ENCODE data around the gene SYPL1. TPM values are rescaled to one million over a fixed set of nuclear protein-coding genes. Genes with fewer than 3 reads are reported as not detected.

The SYPL1 gene
- total and polyA plus RNA-seq, 2 donors (not counting 3 experiments of a cell fraction or from before 2014, with no cell fraction given) = 59.8 to 67.1 TPM

- H3K4me1 ChIP-seq (ENCODE audit: control insufficient read depth, extremely low read depth, insufficient read depth, low read length) = peaks cover 20% of the 10 kb centered on the region
- intact Hi-C loops (cut with micrococcal nuclease) = no loop called here
- H3K9ac ChIP-seq (replicated peaks; ENCODE audit: extremely low read depth, insufficient read depth, low read length) = no peak overlapping the region
- peak overlapping the region; percentile 65 for H2AFZ ChIP-seq (ENCODE audit: low read depth, low read length)
- ChIA-PET POLR2A (interaction anchor here (1.0 to 1.7 kb wide), 3 partner anchors 28 to 213 kb away, joined by 3 to 7 read pairs (median 3); partner anchors contain the start of genes NAMPT and SYPL1), CTCF (interaction anchor here (0.6 to 2.6 kb wide), 12 partner anchors 10 to 101 kb away, joined by 3 to 21 read pairs (median 4); partner anchors contain the start of gene SYPL1)
- no peaks in the 10 kb centered on the region for H3K9me1 ChIP-seq (replicated peaks; ENCODE audit: control insufficient read depth, extremely low read depth, insufficient read depth, low read length)
- no peaks in the 10 kb centered on the region for H3K9me3 ChIP-seq (replicated peaks; ENCODE audit: control insufficient read depth, insufficient read depth, low read length)
- dilution Hi-C loops (cut with MboI; ENCODE audit: extremely low pct_ligation_motif_present, low sequenced_read_pairs) = loop anchor here (25.0 kb wide), 1 partner anchor 91 kb away; no protein-coding TSS in a partner anchor
- H3K27ac ChIP-seq (ENCODE audit: insufficient read depth, low read depth, low read length) = peak overlapping the region; percentile 60
- no peaks in the 10 kb centered on the region for H3K36me3 ChIP-seq (ENCODE audit: control insufficient read depth in 2 of 2, extremely low read depth in 1 of 2, insufficient read depth in 2 of 2, low read length in 2 of 2)
- H3K27me3 ChIP-seq (ENCODE audit: control insufficient read depth in 2 of 2, insufficient read depth in 2 of 2, low read length in 2 of 2) = no peaks in the 10 kb centered on the region
- DNase-seq (ENCODE audit: low read depth, low spot score) (peak; percentile 79), FAIRE-seq (peak; percentile 82)
- H3K79me2 ChIP-seq (ENCODE audit: control insufficient read depth, insufficient read depth, low read length) = no peaks in the 10 kb centered on the region
- no TSS peak for BruUV-seq (replicated peaks)
- H4K20me1 ChIP-seq (replicated peaks; ENCODE audit: control insufficient read depth, extremely low read depth, insufficient read depth, low read length) = no peaks in the 10 kb centered on the region
- TF ChIP-seq JUN (IDR thresholded peaks at IDR 0.05; ENCODE audit: borderline replicate concordance, insufficient read depth, insufficient read length, low read depth) = no peak
- TF ChIP-seq EZH2 (IDR thresholded peaks at IDR 0.05; ENCODE audit: borderline replicate concordance, low read depth, low read length, severe bottlenecking) = no peak
- TF ChIP-seq POLR2AphosphoS5 (IDR thresholded peaks at IDR 0.05; ENCODE audit: insufficient read depth, low read depth, low read length) = no peak
- no peak for TF ChIP-seq MAX (IDR thresholded peaks at IDR 0.05; ENCODE audit: insufficient read depth, insufficient read length)
- no peak for TF ChIP-seq POLR2A (IDR thresholded peaks at IDR 0.05; ENCODE audit: low read depth, low read length)
- TF ChIP-seq GATA2 (IDR thresholded peaks at IDR 0.05; ENCODE audit: insufficient read depth, insufficient read length, low read depth, low read length) = no peak
- TF ChIP-seq CTCF (IDR thresholded peaks at IDR 0.05; ENCODE audit: extremely low read depth in 1 of 2, insufficient read depth in 1 of 2, low read depth in 1 of 2, low read length in 2 of 2) = no peak
- no peak for TF ChIP-seq MYC (IDR thresholded peaks at IDR 0.05; ENCODE audit: low read depth, low read length)
- no peak for TF ChIP-seq FOS (IDR thresholded peaks at IDR 0.05; ENCODE audit: borderline replicate concordance, insufficient read depth, low read length)
- H3K4me3 ChIP-seq (replicated peaks in 1 of 3; ENCODE audit: insufficient read depth in 1 of 3, low read depth in 1 of 3, low read length in 3 of 3) = no peak overlapping the region
- H3K4me2 ChIP-seq (ENCODE audit: insufficient read depth, low read length) = peak overlapping the region; percentile 3
Measured at GRCh38 chr7:106071356-106071998, 40.6 kb downstream of the SYPL1 start.

Measured in endothelial cell of umbilical vein (primary cell).